HG02884 (cell line): ENCODE data around the gene DOCK8.

Source experiments
- ATAC-seq: cut with Tn5 transposase; IDR thresholded peaks from one replicate; pipeline ENCODE4 v1.9.1; 2021; ENCODE audit warnings: mild to moderate bottlenecking, moderate library complexity; ENCODE audit not compliant: unreplicated experiment

The DOCK8 gene

DNA sequence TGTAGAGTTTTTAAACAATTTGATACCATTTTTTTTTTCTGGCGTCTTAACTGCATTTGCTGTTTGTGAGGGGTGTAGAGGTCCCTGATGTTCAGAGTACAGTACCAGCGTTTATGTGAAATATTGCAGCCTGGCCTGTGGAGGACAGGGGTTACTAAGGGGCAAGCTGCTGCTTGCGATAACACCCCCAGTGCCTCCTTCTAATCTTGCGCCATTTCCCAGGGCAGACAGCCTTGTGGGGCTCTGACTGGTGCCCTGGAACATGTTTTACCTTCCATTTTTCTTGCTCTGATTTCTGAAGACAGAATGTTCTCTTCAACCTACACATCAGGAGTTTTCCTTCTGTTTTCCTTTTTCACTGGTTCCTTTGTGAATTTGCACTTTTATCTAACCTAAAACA, 142.9 kb downstream of the DOCK8 start:
- ATAC-seq: no peak

DNA sequence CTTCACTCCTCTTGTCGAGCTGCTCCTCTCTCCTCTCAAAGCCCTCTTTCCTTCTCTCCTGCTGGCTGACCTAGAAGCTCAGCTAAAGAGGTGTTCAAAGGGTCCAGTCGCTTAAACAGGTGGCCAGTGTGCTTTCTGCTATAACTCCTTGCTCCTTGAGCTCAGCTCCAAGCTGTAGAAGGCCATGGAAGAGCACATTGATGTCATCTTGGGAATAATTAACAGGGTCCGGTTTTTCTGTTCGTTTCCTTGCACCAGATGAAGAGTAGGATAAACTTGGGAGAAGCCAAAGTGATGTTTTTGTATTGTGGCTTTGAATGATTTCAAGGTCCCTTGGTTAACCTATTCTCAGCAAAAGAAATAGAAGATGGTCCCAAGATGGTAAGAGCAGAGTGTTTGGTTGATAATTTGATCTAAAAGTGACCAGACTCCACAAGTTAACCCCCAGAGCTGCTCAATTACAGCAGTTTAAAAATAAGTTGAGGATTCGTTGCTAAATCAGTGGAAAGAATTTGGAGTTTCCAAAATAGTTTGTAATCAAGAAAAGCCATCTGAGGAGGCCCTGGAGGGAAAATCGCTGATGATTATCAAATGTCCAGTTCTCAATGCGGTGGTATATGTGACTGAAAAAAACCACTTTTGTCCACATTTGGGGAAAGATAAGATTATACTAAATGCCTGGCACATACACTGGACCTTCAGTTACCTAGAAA, 148.1 kb downstream of the DOCK8 start:
- ATAC-seq: no peak

DNA sequence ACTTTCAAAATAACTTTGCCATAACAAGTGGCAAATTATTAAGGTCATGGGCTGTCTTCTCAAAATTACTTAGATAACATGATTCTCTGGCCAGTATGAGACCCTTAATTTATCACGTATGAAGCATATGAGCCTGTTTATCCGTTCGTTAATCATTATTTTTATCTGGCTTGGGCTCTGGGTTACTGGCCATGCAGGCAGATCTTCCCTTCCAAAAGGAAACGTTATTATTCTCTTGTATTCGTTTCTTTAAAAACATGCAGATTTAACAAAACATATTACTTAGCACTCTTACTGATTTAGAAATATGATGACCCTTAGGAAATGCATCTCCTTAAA, 148.6 kb downstream of the DOCK8 start:
- no peak for ATAC-seq

DNA sequence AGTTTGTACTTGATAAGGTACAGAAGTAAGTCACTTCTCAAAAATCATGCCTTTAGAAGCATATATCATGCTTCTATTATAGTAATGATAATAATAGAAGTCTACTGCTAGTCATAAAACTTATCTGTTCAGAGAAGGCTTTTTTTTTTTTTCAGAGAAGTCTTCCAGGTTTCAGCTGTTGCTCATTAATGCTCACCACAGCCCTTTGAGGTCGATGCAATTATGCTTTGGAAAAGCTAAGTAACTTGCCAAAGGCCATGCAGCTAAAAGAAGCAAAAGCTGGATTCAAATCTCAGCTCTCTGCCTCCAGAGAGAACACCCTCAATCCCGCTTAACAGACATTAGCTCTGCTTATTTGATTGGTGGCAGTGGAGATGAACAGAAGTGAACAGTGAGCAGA, 150.8 kb downstream of the DOCK8 start:
- no peak for ATAC-seq

DNA sequence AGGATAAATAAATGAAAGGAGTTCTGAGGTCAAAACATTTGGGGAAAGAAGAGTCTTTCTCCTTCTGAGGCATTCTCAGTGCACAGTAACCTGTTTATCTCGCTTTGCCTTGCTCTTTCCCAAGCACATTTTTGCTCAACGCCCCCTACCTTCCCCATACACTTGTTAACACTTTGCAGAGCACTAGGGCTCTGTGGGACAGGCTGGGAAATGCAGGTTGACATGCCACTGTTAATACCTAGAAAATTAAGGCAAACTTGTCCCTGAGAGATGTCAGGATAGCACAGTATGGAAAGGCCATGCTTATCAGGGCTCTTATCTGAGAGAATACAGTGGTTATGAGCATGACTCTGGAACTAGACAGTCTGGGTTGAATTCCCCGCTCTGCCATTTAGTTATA, 152.0 kb downstream of the DOCK8 start:
- no peak for ATAC-seq

DNA sequence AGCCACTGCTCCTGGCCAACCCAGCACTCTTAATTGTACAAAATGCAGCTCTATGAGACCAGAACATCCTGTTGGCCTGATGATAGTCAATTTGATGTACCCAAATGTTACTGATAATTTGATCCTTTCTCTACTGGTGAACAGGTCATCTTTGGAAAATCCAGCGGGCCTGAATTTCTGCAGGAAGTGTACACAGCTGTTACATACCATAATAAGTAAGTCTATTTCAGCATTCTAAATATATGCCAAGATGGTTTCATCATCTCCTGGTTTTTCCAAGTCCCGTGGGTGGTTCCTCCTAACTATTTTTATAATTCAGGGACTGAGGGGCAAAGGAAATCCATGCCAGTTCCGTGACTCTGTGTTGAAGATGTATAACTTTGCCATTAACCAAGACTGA, 155.4 kb downstream of the DOCK8 start:
- ATAC-seq: no peak

DNA sequence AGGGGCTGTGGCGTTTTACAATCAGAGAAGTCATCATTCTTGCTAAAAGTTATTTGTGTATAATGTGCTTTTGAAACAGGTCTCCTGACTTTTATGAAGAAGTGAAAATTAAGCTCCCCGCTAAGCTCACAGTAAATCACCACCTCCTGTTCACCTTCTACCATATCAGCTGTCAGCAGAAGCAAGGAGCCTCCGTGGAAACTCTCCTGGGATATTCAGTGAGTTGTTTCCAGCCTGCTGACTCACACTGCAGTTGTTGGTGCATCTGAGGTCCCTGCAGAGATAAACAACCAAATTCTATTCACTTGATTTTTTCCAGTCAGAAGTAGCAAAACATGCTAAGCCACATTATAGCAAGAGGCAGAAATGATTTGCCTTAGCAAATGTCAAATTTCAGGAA, 156.7 kb downstream of the DOCK8 start:
- ATAC-seq: no peak

DNA sequence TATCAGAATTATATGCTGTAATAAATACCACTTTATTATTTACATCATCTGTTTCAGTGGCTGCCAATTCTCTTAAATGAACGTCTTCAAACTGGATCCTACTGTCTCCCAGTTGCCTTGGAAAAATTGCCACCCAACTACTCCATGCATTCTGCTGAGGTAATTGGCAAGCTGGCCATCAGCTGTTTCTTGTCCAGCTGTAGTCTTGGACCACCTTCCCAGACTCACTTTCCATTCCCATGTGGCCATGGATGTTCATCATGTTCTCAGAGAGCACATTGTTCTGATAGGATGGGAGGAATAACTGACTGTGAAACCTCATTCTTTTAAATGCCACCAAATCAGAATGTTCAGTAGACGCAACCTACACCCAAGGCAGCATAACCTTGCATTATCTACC, 157.5 kb downstream of the DOCK8 start:
- ATAC-seq: no peak

DNA sequence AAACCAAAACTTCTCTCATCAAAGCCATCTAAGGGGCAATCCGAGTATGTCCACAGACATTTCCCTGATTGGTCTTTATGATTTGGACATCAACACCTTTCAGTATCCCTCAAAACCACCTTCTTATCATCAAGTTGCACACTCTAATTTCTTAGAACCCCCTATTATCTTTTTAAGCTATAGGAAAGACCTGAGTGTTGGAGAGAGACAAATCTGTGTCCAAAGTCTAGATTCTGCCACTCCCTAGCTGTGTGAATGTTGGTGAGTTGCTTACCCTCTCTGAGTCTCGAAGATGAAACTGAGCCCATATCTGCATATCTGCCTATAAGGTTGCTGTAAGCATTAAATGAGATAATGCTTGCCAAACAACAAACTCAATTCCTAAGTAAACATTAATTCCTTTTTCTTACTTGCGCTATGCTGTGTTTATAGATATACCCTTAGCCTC, 159.1 kb downstream of the DOCK8 start:
- no peak for ATAC-seq

DNA sequence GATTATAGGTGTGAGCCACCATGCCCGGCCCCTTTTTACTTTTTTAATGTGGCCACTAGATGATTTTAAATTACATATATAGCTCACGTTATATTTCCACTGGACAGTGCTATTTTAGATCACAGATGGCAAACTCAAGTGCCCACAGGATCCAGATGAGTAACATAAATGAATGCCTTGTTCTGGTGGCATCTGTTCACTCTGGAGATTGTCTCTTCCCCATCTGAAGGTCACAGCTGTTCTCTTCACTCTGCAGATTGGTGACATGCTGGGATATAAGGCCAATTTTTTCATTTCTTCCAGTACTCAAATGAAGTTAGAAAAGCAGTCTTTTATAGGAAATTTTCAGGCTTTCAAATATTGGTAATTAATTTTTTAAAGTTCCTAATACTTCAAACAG, 160.1 kb downstream of the DOCK8 start:
- ATAC-seq: no peak

DNA sequence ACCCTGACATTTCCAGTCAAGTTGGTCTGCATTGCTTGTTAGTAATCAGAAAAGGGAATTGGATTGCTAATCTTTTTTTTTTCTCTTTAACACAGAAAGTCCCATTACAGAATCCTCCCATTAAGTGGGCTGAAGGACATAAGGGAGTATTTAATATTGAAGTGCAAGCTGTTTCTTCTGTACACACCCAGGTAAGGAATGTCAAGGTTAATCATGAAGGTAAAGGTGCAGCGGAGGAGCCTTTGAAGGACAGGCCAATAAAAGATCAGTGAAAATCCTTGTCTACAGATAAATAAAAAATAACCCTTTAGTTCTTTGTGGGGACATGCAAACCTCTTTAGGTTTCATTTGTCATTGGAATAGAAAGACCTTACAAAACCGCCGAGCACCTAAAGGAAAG, 161.4 kb downstream of the DOCK8 start:
- ATAC-seq: no peak

DNA sequence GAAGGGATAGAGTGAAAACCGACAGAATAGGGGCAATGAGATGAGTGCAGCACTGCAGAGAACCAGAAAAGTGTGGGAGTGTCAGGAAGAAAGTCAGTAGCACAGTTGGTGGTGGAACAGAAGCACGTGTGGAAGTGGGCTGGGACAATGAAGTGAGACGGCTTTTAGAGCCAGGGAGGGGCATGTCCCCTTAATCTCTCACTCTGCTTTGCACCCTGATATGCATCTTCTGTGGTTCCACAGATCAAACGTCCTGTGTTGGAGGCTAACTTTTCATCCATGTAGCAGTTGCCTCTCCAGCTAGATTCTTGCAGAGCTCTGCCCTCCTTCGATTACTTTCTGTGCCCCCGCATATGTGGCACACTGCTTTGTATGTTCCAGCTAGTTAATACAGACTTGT, 163.6 kb downstream of the DOCK8 start:
- no peak for ATAC-seq

DNA sequence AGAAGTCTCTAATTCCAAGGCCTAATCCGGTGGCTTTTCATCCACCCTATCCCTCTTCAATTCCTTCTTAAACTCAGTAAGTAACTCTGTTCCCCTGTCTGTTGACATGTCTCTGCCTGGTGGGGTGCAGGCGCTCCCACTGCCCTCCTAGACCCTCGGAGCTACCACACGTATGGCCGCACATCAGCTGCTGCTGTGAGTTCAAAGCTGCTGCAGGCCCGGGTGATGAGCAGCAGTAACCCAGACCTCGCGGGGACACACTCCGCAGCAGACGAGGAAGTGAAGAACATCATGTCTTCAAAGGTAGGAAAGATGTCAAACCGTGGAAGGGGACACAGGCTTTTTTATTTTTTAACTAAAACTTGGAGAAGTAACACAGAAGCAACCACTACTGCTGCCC, 167.7 kb downstream of the DOCK8 start:
- no peak for ATAC-seq

DNA sequence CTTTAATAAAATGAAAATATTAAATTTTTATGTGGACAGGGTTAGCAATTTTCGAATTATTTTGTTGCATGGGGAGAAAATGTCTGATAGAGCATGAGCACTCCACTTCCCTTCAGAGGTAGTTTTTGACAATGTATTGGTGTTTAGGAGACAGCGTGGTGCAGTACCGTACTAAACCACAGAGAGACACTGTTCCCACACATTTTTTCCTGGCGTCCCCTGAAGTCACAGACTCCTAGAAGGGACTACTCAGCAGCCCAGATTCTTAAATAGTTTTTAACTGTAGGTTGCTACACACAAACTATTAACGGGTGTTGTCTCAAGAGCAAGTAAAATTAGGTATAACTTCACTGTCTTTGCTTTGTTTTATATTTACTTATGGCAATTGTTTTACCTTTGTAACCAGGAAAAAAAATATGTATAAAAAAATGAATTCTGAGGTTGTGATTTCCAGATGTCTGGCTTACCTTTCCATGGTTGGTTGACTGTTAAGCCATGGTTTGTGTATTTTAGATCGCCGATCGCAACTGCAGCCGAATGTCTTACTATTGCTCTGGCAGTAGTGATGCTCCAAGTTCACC, 171.2 kb downstream of the DOCK8 start:
- no peak for ATAC-seq

DNA sequence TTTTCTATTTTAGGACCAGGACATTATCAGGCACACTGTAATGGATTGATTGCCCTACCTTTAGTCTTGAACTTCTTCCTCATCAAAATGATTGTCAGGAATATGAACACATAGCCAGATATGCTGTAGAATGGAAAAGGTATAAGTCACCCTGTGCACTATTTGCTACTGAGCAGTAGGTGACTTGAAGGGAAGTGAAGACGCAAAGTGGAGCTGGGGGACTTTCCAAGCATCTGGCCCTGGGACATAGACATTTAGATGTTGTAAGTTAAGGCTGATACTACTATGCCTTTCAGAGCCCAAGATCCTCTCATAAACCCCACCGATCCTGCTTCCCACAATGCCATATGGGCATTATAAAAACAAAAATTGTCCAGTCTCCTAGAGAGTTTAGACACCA, 174.5 kb downstream of the DOCK8 start:
- no peak for ATAC-seq

DNA sequence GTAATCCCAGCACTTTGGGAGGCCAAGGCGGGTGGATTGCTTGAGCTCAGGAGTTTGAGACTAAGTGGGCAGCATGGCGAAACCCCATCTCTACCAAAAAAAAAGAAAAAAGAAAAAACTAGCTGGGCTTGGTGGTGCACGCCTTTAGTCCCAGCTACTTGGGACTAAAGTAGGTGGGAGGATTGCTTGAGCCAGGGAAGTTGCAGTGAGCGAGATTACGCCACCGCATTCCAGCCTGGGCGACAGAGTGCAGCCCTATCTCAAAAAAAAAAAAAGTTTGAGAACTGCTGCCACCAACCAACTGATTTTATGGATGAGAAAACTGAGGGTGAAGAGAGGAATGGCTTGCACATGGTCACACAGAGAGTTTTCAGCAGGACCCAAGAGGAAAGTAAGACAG, 175.1 kb downstream of the DOCK8 start:
- ATAC-seq: no peak

DNA sequence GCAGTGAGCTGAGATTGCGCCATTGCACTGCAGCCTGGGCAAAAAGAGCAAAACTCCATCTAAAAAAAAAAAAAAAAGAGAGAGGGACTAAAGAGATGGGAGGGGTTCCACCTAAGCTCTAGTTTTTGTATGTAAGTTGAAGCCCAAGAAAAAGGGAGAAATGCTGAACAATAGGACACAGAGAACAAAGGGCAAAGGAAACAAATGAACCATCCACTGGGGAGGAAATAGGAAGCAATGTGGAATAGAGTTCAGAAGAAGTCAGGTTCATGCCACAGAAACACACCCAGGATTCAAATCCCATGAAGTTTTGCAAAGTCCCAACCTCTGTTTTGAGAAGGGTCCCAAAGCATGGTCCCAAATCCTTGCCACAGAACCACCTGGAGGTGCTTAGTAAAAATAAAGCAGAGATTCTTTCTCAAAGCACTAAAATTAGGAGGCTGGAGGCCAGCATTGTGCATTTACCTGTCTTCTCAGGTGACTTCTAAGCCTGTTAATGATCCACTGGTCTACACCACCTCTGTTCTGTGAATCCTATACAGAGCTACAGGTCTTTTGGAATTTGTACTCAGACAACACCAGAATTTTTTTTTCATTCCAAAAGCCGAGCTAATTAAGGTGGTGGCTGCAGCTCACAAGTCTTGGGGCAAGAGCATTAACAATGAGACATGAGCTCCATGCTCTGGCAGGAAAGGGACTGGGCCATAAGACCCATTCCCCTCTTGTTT, 177.6 kb downstream of the DOCK8 start:
- no peak for ATAC-seq

DNA sequence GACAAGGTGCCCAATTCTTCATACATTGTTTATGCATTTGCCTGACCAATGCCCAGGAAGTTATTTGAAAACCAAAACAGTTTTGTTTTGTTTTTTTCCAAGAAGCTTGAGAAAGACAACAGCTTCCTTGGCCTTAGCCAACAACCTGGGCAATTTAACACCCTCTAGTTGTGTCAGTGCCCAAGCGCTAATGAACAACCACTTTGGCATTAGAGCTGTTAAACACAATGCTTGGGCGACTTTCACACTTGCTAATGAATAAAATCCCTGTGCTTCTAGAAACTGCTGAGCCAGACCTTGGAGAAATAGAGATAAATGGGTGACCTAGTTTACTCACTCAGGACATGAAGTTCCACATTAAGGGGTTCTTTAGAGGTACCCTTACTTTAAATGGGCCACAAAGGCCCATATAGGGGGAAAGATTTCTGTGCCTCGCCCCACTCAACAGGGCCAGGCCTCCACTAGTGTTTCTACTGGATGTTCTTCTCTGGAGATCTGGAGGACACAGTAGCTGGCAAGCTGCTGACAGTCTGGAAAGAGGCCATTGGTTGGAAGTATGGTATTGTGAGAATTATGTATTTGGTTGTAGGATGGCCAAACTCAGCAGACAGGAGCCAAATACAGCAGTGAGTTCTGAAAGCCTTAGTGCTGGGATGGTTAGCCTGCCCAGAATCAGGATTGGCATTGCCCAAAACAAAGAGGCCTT, 179.8 kb downstream of the DOCK8 start:
- no peak for ATAC-seq

DNA sequence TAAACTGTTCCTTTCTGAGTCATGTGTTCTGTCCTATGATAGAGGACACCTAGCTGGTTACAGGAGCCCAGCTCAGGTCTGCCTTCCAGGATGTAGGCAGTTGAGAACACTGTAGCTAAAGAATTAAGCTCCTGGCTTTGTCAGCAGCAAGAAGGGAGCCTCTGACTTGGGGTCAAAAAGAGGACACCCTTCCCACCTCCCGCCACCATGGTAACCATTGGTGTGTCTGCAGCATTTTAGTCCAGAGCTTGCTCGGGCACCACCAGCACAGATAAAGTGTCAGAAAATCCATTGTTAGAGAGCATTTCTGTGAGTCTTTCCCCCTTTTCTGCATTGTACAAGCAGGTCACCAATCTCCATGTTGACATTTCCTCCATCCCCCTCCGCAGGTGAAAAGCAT, 181.7 kb downstream of the DOCK8 start:
- ATAC-seq: no peak

DNA sequence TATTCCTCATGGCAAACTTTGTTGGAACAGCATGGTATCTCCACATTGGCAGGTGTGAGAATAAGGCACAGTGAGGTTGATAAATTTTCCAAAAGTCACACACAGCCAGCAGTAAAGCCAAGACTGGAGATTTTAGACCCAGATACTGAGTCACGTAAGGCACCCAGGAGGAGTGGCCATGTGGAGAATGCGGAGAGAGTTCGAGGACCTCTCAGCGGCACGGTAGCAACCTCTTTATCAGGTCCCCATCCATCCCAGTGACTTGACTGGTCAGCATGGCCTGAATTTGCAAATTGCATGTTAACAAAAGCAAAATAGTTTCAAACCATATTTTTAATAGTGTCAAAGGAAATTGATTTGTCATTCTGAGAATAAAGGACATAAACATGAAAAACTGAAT, 183.4 kb downstream of the DOCK8 start:
- ATAC-seq: no peak

DNA sequence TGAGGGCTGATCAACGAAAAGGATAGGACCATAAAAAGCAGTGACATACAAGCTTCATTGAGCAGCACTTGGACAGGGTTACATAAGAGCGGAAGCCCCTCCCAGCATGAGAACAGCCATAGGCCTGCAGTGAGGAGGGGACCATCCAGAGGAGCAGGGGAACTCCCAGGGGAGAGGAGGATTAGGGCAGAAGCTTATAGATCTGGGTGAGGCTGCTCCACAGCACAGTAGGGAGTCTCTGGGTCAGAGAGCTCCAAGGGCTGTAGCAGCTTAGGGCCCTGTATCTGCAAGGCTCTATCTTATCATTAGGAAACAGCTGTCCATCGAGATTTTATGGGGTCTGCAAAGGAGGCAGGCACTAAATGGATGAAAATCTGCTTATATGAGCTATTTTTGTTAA, 186.6 kb downstream of the DOCK8 start:
- ATAC-seq: no peak

DNA sequence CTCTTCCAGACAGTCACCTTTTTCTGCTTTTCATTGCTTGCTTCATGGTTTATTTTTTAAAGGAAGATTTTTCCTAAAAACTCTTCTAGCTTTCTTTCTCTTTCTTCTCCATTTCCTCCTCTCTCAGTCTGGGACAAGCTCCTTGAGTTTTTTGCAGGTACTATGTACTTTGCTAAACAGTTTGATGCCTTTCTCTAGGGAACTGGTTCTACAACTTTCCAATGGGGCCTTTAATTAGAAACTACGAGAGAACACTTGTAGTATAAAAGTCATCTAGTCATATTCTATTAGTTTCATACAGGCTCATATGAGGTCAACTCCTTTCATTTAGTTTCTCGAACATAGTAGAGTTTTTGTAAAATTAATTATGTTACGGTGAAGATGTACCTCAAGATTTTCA, 189.6 kb downstream of the DOCK8 start:
- ATAC-seq: no peak
